IPS DF 19.7 (cell line): Measurements from ENCODE around the gene FRMD4A.

Source experiments
- DNase-seq: peaks from one replicate; pipeline ENCODE4 v3.0.0-alpha.2; 2013; ENCODE audit warnings: low read depth, low spot score

FRMD4A gene

DNA sequence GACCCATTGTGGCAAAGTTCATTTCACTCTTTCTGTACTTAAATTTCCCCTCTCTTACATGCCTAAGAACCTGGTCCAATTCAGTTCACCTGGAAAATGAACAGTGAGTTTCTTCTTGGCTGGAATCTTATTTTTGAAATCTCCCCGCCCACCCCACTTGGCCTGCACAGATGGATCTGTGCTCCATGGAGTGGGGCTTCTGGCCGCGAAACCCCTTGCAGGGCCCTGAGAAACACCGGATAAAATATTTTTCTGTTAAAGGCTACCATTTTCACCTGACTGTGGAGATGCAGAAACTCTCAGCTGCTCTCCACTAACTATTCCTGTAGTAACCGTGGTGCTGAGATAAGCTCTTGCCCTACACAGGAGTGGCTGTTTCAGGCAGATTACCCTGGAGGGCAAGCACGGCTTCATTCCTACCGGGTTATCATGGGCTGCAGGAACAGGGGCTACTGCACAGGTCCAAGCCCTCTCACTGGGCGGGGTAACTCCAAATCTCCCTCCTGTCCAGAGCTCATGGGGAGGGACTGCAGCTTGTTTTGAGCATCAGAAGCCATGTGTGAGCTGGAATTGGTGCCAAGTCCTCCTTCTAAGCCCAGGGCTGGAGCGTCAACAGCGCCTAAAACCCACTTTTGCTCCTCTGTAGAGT, 625.1 kb downstream of the FRMD4A start:
- DNase-seq, result no peak

DNA sequence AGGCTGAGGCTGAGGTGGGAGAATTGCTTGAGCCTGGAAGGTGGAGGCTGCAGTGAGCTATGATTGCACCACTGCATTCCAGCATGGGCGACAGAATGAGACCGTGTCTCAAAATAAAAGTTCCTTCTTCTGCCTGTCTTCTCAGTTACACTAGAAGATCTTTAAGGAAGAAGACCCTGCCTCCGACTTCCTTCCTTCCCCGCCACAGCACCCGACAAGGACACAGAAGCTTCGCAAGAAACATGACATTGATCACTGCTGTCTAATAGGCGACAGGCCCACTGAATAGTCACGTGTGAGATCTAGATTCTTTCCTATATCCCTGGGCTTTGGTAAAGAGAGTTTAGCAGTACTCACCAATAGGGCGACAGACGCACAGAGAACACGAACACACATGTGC, 625.8 kb downstream of the FRMD4A start:
- no peak for DNase-seq

DNA sequence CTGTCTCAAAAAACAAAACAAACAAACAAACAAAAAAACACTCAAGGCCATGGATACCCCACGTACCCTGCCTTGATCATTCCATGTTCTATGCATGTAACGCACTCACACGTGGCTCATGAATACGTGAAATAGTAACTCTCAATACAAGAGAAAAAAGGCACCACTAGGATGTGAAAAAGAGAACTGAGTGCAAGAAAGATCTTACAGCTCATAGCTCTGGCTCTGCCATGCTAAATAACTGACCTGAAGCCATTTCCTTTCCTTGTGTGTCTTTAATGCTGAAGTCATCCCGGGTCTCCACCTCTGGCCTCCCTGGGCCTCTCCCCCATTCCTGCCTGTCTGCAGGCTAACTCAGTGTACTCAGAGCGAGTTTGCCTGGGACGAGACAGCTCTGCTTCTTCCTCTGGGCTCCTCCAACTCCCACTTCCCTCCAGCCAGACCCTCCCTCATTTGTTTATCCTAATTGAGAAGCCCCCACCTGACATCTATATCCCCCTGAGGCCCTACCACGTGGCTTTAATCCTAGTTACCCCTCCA, 626.7 kb downstream of the FRMD4A start:
- no peak for DNase-seq

DNA sequence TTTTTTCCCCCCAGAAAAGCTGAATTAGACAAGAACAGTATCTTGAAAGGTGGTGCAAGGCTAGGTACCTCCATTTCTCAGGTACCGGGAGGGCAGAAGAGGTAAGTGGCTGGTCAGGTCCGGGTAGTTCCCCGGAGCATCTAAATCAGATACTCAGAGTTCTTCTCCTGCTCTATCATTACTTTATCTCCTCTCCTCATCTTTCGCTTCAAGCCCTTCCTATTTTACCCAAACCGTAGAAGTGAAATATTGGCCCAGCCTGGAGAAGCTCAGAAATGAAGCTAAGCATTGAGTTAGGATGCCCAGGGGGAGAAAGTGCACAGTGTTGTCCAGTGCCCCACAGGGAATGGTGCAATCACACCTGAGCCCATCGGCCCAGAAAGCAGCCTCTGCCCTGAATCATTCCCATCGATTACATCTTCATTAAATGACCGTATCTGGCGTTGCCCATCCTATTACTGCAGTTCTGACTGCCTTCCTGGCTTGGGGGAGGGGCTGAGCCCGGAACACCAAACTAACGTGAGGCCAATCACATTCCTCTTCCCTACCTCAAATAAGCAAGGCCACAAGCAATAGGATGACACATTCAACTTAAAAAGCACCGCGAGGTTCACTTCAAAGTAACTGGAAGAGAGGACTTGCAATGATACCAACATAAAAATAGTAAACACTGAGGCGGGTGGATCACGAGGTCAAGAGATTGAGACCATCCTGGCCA, 627.5 kb downstream of the FRMD4A start:
- no peak for DNase-seq

DNA sequence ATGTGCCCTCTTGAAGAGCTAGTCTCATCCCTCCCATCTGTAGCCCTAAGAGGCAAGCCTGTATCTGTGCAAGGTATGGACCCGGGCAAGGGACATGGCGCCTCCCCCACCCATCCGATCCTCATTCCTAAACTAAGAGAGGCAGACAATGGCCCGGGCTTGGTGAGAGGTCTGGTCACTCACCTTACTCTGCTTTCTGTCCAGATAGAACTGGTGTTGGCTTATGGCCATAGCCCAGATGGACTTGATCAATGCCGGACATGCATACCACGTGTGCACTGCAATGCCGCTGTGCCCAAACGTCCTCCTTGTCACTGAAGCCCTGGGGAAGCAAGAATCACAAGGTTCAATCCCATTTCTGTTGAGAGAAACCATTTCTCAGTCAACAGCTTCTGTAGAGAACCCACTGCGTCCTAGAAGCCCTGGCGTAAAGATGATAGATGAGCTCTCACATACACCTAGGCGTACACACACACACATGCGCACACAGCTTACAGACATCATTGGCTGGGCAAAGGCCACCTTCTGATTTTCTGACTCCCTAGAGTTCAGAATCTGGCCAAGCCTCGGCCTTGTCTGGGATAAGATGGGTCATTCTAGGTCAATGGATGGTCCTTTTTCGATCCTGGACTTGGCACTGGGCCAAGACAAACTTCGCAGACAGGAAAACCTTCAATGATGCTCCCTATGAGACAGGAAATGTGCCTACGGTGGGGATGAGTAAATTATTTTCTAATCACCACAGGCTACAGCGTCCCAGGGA, 629.4 kb downstream of the FRMD4A start:
- DNase-seq, result no peak

DNA sequence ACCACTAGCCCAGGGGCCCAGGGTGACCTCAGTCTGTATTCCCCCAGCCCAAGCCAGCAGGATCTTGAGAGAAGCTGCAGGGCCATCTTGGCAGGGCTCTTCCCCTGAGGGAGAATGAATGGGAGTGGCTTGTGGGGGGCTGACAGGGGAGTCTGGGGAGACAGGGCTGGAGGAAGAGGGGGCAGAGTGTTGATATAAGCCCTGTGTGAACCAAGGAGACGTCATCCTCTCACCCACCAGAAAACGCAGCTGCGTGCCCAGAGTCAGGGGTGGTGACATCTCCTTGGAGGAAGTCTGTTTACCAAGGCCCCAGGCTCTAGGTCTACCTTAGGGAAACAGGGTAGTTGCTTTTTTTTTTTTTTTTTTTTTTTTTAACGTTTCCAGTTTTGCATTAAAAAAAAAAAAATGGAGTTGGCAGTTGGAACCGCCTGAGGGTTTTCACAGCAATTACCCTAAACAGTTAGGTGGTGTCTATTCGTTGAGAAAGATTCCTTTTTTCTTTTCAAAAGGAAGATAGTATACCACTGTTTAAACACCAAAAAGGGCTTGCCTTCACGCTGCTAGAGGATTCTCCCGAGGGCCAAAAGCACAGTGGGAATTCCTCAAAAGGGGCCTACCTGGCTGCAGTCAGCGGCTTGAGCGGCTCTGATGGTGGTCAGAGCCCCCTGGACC, 630.1 kb downstream of the FRMD4A start:
- no peak for DNase-seq

DNA sequence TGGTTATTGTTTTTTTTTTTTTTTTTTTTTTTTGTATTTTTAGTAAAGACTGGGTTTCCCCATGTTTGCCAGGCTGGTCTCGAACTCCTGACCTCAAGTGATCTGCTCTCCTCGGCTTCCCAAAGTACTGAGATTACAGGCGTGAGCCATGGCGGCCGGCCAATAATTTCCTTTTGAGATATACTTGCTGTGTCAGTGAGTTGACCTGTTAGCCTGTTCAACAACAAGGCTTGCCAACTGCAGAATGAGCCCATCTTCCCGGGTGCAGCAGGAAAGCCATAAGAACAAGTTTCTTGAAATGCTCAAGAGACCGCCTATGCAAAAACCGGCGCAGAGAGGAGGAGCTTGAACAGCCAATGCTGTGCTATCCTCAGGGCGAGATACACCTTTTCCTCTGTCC, 631.5 kb downstream of the FRMD4A start:
- no peak for DNase-seq

DNA sequence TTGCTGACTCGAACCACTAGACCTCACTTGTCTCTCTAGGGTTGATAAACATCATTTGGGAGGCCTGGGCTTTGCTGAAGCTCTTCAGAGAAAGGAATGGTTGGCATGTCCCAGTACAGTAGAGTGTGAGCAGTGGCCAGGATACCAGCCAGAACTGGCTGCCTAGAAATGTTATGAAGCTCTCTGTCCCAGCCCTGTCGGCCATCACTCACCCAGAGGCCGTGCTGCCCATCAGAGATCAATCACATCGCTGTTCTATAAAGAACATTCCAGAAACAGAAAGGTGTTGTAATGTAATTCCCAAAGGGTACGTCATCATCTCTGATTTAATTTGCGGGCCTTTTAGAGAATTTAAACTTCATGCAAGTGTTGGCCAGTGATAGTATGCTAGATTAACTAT, 632.5 kb downstream of the FRMD4A start:
- no peak for DNase-seq

DNA sequence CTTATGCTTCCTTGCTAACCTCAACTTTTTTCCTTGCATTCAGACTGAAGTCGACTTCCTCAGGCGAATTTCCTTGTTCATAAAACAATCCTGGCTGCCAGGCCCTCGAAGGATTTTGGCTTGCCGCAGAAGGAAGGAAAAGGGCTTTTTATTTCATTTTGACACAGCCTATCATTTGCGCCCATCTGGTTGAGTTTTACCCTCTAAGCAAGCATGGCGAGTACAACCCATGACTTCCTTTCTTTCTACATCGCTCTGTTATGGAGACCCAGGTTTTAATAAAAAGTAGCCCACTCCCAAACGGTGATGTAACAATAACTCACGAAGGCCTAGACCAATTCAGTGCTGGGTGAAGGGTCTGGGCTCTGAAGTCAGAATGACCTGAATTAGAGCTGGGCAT, 634.7 kb downstream of the FRMD4A start:
- no peak for DNase-seq

DNA sequence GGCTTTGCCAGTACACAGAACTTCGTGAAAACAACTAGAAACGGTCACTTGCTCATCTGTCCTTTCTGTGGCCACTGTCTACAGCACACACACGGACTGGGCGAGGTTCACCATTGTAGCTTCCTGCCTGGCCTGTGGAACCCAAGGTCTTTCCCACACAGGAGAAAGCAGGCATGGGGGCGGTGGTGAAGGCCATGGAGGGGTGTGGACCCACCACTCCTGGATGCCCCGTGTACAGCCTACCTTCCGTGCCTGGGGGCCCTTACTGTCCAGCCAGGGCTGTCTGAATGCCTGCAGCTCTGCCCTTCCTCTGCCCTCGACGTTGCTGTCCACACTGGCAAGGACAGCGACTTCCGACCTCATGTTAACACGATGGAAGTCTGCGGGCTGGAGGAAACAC, 635.1 kb downstream of the FRMD4A start:
- no peak for DNase-seq

DNA sequence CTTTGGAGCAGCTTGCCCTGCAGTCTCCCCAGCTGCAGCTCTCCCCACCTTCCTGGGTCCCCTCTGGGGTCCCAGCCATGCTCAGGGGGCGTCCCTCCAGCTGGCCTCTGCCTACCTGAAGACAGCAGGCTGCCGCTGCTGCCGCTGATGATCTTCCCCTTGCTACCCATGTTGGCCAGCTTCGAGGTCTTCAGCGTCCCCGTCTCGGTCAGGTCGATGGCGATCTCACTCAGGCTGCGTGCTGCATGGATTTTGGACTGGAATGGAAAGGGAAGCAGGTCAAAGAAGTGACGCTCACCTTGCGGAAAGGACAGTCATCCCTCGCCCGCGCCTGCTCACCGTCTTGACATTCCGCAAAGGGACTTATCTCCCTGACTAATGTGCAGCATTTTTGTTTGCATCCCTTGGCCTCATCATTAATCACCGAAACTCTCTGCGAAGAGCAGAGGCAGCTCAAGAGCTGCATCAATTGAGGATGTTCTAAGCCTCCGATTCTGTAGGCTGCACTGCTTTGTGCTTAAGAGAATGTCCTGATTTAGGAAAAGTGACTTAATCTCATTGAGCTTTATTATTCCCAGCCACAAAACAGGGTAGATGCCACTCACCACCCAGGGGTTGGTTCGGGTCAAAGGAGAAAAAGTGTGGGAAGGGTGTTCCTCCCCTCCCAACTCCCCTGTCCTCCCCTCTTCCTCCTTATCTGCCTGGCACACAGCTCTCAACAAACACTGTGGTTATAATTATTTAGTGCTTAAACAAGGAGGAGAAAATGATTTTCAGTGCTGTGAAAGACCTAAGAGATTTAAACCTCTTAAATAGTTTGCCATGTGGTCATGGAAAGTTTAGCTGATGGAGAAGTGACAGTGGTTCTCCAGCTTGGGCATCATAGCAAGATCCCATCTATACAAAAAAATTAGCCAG, 636.7 kb downstream of the FRMD4A start:
- no peak for DNase-seq

DNA sequence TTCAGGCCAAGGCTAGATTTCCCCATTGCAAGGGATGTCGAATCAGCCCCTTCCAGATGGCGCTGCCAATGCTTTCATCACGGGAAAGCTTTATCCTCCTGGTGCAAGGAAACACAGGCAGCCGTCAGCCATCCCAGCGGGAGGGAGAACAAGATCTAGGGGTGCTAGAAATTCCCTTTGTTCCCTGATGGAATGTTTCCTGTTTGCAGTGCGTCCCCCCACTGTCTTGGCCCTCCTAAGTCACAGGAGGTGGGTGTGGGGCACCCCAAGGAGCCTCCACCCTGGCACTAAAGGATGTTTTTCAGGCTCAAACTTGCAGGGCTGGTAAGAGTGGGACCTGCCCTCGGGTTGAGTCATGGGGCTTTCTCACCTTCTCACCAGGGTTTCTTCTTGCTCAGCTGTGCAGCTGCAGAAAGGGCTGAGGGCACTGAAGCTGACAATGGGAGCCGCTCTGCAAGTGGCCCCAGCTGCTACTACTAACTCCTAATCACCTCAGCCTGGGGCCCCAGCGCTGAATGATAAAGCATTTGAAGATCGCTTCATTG, 640.4 kb downstream of the FRMD4A start:
- no peak for DNase-seq

DNA sequence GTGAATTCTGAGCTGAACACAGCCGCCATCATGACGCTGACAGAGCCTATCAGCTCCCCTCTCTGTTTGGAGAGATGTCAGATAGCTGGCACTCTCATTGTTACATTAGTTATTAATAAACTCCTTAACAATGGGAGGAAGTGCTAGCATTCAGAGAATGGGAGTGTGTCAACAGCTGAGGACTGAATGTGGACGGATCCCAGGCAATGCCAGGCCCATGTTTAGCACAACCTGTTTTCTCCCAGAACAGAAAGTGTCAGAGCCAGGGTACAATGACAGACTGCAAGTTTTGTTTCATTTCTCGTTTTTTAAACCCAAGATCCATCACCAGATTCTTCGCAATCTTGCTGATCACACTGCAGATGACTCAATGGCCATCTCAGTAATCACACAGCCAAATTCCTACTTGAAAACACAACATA, 644.4 kb downstream of the FRMD4A start:
- DNase-seq, result no peak

DNA sequence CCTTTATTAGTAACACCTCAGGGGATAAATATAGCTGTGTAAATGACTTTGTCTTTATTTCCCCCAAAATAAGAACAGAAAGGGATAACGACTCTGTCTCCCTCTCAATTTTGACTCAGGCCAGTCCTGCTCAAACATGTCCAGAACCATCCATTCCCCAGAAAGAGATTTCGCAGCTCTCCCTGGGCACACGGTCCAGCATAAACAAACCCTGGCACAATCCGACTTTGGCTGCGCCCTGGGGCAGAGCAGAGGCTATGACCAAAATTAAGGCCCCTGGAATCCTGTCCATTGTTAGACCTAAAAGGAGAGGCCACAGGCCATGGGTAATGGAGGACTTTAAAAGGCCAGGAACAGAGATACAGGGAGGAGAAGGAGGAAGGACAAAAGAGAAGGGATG, 644.8 kb downstream of the FRMD4A start:
- no peak for DNase-seq

DNA sequence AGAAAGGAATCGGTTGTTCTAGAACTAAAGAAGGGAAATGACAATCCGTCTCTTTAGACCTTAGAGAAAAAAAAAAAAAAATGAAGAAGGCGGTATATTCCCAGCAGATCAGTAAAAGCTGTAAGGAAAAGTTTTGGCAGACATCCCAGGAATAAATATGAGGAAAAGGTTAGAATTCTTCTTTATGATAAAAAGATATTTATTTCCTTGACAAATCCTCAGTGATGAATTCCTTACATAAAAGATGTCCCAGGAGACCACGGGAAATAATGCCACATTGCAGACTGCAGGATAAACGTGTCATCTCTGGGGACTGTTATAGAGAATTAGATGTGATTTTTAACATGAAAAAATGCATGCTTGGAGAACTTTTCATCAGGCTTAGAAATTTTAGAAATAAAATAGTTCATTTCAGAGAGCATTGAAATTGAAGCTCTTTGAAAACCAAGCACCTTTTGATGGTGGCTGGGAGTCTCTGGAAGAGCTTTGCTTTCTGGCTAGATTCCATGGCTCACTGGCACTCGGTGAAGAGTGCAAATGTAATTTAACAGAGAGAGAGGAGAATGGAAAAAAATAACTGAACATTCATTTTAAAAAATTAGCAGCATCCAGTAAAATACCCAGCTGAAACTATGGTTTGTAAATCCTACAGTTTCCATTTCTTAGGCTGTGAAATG, 645.8 kb downstream of the FRMD4A start:
- DNase-seq, result no peak

DNA sequence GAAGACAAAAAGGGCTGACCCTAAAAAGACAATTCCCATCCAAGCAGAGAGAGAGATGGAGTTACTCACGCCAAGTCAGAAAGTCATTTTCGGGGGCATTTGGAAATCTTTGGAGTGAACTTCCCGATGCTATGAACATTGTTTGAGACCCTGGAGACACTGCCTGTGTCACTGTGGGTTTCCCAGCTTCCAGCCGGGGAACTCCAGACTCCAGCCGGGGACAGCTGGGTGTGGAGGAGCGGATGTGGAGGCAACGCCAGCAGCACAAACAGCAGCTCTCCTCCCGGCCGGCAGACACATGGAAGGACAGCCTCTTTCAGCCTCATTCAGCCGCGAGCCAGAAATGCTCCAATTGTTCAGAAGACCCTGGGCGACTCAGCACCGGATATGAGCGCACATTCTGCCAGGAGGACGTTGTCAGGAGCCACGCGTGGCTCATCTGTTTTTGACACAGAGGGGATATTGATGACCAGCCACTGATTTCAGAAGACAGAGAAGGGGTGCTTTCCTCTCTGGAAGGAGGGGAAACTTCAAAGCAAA, 646.4 kb downstream of the FRMD4A start:
- DNase-seq, result no peak

DNA sequence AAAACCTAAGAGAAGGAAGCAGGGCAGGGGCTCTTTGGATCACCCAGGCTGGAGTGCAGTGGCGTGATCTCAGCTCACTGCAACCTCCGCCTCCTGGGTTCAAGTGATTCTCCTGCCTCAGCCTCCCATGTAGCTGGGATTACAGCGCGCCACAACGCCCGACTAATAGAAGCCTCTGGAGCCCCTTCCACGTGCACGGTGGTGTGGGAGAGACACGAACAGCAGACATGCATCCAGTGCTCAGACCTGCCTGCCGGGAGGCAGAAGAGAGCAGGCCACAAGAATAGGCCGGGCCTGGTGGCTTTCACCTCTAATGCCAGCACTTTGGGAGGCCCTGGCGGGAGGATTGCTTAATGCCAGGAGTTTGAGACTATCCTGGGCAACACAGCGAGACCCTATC, 647.7 kb downstream of the FRMD4A start:
- DNase-seq, result no peak

DNA sequence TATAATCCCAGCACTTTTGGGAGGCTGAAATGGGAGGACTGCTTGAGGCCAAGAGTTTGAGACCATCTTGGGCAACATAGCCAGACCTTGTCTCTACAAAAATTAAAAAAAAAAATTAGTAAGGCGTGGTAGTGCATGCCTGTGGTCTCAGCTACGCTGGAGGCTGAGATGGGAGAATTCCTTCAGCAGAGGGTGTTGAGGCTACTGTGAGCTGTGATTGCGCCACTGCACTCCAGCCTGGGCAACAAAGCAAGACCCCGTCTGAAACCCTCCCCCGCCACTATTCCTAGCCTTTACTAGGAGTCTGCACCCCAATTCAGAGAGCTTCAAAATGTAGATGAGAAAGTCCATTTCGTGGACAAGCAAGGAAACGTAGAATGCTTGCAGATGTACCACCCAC, 648.8 kb downstream of the FRMD4A start:
- DNase-seq, result no peak

DNA sequence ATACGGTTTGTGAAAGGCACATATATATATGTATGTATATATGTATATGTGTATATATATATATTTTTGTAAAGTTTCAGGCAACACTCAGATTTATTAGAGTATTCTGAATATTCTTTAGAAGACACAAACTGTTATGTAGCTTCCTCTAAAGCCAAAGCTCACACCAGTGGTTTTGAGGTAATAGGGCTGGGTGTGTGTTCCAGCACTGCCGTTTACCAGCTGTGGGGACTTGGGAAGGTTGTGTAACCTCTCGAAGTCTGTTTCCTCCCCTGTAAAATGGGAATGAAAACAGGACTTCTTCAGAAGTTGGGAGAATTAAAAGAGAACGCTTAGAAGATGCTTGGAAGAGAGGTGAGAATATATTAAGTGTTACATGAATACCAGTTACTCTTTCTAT, 649.2 kb downstream of the FRMD4A start:
- DNase-seq, result no peak

DNA sequence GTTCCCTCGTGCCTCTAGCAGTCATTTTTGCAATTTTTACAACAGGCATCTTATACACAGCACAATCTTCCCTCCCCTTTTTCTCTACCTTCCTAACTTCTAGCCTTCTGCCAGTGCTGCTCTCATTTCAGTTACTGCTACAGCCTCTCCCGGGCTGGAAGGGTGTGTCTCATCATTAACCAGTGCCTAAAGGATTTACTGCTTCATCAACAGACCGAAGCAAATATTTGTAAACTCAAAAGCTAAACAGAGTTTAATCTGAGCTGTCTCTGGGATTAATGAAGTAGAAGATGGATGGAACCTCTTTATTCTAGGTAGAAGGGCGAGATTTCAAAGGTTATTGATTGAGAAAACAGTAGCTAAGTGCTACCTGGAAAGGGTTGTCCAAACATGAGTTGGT, 649.6 kb downstream of the FRMD4A start:
- no peak for DNase-seq
